ENCODE data around the gene IRF2BP2. TPM values are rescaled to one million over a fixed set of nuclear protein-coding genes. Genes with fewer than 3 reads are reported as not detected.

Gene IRF2BP2
- total RNA-seq, 1 donor from 2014 or later = 206 TPM

GRCh38 chr1:234568345-234568744 lies 41.6 kb downstream of the IRF2BP2 start:
- DNase-seq = no peak
- H3K36me3 Mint-ChIP-seq (ENCODE audit: low read depth) = no peaks in the 10 kb centered on the region
- peaks cover 6% of the 10 kb centered on the region for H3K4me1 Mint-ChIP-seq
- intact Hi-C loops (cut with micrococcal nuclease) = no loop called here
- peaks cover 4% of the 10 kb centered on the region for H3K9me3 Mint-ChIP-seq
- no peaks in the 10 kb centered on the region for H3K27me3 Mint-ChIP-seq
- H3K27ac Mint-ChIP-seq = no peak overlapping the region
- H3K4me3 Mint-ChIP-seq = no peak overlapping the region

GRCh38 chr1:234565132-234565531 lies 44.8 kb downstream of the IRF2BP2 start:
- intact Hi-C loops (cut with micrococcal nuclease) = no loop called here
- no peak for DNase-seq
- no peaks in the 10 kb centered on the region for H3K36me3 Mint-ChIP-seq (ENCODE audit: low read depth)
- H3K4me3 Mint-ChIP-seq = no peak overlapping the region
- peaks cover 4% of the 10 kb centered on the region for H3K9me3 Mint-ChIP-seq
- H3K27me3 Mint-ChIP-seq = no peaks in the 10 kb centered on the region
- peaks cover 6% of the 10 kb centered on the region for H3K4me1 Mint-ChIP-seq
- no peak overlapping the region for H3K27ac Mint-ChIP-seq

- intact Hi-C loops (cut with micrococcal nuclease) = no loop called here
- H3K27me3 Mint-ChIP-seq = no peaks in the 10 kb centered on the region
- H3K4me1 Mint-ChIP-seq = peaks cover 6% of the 10 kb centered on the region
- no peak for DNase-seq
- no peak overlapping the region for H3K27ac Mint-ChIP-seq
- H3K36me3 Mint-ChIP-seq (ENCODE audit: low read depth) = no peaks in the 10 kb centered on the region
- peaks cover 4% of the 10 kb centered on the region for H3K9me3 Mint-ChIP-seq
- H3K4me3 Mint-ChIP-seq = no peak overlapping the region
Measured at GRCh38 chr1:234564035-234565029, 45.6 kb downstream of the IRF2BP2 start.

GRCh38 chr1:234562334-234562733 lies 47.6 kb downstream of the IRF2BP2 start:
- intact Hi-C loops (cut with micrococcal nuclease) = no loop called here
- Mint-ChIP-seq H3K27me3 (no peaks in the 10 kb centered on the region), H3K9me3 (peaks cover 4% of the 10 kb centered on the region), H3K4me3 (no peak overlapping the region), H3K27ac (no peak overlapping the region), H3K4me1 (peaks cover 6% of the 10 kb centered on the region), H3K36me3 (ENCODE audit: low read depth) (no peaks in the 10 kb centered on the region)
- DNase-seq = no peak

GRCh38 chr1:234561319-234561718 lies 48.7 kb downstream of the IRF2BP2 start:
- DNase-seq = no peak
- intact Hi-C loops (cut with micrococcal nuclease) = no loop called here
- Mint-ChIP-seq H3K27ac (no peak overlapping the region), H3K36me3 (ENCODE audit: low read depth) (no peaks in the 10 kb centered on the region), H3K4me1 (peaks cover 6% of the 10 kb centered on the region), H3K4me3 (no peak overlapping the region), H3K9me3 (no peaks in the 10 kb centered on the region), H3K27me3 (no peaks in the 10 kb centered on the region)

GRCh38 chr1:234559902-234560676 lies 49.9 kb downstream of the IRF2BP2 start:
- Mint-ChIP-seq H3K27ac (no peak overlapping the region), H3K27me3 (no peaks in the 10 kb centered on the region), H3K9me3 (no peaks in the 10 kb centered on the region), H3K36me3 (ENCODE audit: low read depth) (no peaks in the 10 kb centered on the region), H3K4me3 (no peak overlapping the region), H3K4me1 (peaks cover 5% of the 10 kb centered on the region)
- no peak for DNase-seq
- intact Hi-C loops (cut with micrococcal nuclease) = no loop called here

- DNase-seq = no peak
- Mint-ChIP-seq H3K27me3 (no peaks in the 10 kb centered on the region), H3K27ac (no peak overlapping the region), H3K36me3 (ENCODE audit: low read depth) (no peaks in the 10 kb centered on the region), H3K4me1 (no peaks in the 10 kb centered on the region), H3K4me3 (no peak overlapping the region), H3K9me3 (no peaks in the 10 kb centered on the region)
- intact Hi-C loops (cut with micrococcal nuclease) = no loop called here
Measured at GRCh38 chr1:234559152-234559901, 50.7 kb downstream of the IRF2BP2 start.

GRCh38 chr1:234558330-234558836 lies 51.6 kb downstream of the IRF2BP2 start:
- Mint-ChIP-seq H3K9me3 (no peaks in the 10 kb centered on the region), H3K27me3 (no peaks in the 10 kb centered on the region), H3K4me3 (no peak overlapping the region), H3K27ac (no peak overlapping the region), H3K4me1 (no peaks in the 10 kb centered on the region), H3K36me3 (ENCODE audit: low read depth) (no peaks in the 10 kb centered on the region)
- DNase-seq = no peak
- intact Hi-C loops (cut with micrococcal nuclease) = no loop called here

GRCh38 chr1:234556245-234556943 lies 53.6 kb downstream of the IRF2BP2 start:
- Mint-ChIP-seq H3K36me3 (ENCODE audit: low read depth) (no peaks in the 10 kb centered on the region), H3K27ac (no peak overlapping the region), H3K27me3 (no peaks in the 10 kb centered on the region), H3K9me3 (no peaks in the 10 kb centered on the region), H3K4me1 (no peaks in the 10 kb centered on the region), H3K4me3 (no peak overlapping the region)
- DNase-seq = no peak
- intact Hi-C loops (cut with micrococcal nuclease) = no loop called here

- Mint-ChIP-seq H3K27me3 (no peaks in the 10 kb centered on the region), H3K36me3 (ENCODE audit: low read depth) (no peaks in the 10 kb centered on the region), H3K9me3 (no peaks in the 10 kb centered on the region), H3K4me1 (no peaks in the 10 kb centered on the region), H3K27ac (no peak overlapping the region), H3K4me3 (no peak overlapping the region)
- intact Hi-C loops (cut with micrococcal nuclease) = no loop called here
- DNase-seq = no peak
Measured at GRCh38 chr1:234555390-234556024, 54.5 kb downstream of the IRF2BP2 start.

GRCh38 chr1:234554698-234555311 lies 55.2 kb downstream of the IRF2BP2 start:
- no peak for DNase-seq
- Mint-ChIP-seq H3K36me3 (ENCODE audit: low read depth) (no peaks in the 10 kb centered on the region), H3K9me3 (no peaks in the 10 kb centered on the region), H3K4me3 (no peak overlapping the region), H3K27me3 (no peaks in the 10 kb centered on the region), H3K27ac (no peak overlapping the region), H3K4me1 (no peaks in the 10 kb centered on the region)
- intact Hi-C loops (cut with micrococcal nuclease) = no loop called here
